D721Med (cell line): ENCODE measurements around the gene LTN1.

ENCODE experiments used
- DNase-seq: peaks from one replicate; pipeline ENCODE4 v3.0.0; 2011; ENCODE audit warnings: low spot score; ENCODE audit not compliant: insufficient read length
- FAIRE-seq: peaks from 2 replicates; lab custom pipeline; 2011; peaks lifted over from hg19 to GRCh38; lab: Jason Lieb, UNC
- TF ChIP-seq, protein P1 (sequence below): IDR thresholded peaks from 2 replicates; pipeline ENCODE4 v1.5.1; 2012; ENCODE audit warnings: mild to moderate bottlenecking, control low read depth; ENCODE audit not compliant: insufficient read depth; ENCODE audit errors: missing control alignments

The LTN1 gene

DNA sequence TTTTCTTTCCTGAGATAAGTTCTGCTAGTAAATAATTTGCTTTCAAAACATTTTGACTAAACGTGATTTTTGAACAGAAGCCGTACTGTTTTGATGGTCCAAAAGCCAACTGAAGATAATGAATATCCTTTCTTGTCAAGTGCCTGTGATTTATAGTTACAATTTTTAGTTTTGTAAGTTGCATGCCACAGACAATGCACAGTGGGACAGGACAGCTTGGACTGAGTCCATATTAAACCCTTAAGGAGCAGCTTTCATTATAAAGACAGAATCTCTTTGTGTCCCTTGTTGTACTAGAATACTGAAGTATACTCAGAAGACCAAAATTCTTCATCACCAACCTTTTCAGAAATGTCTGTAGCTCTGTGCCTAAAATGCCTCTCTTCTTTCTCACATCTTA, 92.2 kb downstream of the LTN1 start:
- DNase-seq = no peak
- TF ChIP-seq, protein P1, sequence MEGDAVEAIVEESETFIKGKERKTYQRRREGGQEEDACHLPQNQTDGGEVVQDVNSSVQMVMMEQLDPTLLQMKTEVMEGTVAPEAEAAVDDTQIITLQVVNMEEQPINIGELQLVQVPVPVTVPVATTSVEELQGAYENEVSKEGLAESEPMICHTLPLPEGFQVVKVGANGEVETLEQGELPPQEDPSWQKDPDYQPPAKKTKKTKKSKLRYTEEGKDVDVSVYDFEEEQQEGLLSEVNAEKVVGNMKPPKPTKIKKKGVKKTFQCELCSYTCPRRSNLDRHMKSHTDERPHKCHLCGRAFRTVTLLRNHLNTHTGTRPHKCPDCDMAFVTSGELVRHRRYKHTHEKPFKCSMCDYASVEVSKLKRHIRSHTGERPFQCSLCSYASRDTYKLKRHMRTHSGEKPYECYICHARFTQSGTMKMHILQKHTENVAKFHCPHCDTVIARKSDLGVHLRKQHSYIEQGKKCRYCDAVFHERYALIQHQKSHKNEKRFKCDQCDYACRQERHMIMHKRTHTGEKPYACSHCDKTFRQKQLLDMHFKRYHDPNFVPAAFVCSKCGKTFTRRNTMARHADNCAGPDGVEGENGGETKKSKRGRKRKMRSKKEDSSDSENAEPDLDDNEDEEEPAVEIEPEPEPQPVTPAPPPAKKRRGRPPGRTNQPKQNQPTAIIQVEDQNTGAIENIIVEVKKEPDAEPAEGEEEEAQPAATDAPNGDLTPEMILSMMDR = no peak
- no peak for FAIRE-seq

DNA sequence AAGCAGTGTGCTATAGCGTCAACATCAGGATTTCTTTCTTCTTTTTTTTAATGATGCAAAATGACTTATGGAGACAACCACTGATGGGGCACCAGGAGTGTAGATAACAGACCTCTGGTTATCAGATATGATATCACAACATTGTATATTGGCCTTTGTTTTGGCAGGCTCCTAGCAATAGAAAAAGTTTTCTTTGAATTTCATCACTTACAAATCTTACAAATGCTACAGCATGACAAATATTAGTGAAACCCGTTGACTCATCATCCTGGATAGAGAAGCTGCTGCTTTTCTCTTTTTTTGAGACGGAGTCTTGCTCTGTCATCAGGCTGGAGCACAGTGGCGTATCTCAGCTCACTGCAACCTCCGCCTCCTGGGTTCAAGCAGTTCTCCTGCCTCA, 92.9 kb downstream of the LTN1 start:
- DNase-seq (no peak), FAIRE-seq (no peak)
- TF ChIP-seq, protein P1 = no peak

DNA sequence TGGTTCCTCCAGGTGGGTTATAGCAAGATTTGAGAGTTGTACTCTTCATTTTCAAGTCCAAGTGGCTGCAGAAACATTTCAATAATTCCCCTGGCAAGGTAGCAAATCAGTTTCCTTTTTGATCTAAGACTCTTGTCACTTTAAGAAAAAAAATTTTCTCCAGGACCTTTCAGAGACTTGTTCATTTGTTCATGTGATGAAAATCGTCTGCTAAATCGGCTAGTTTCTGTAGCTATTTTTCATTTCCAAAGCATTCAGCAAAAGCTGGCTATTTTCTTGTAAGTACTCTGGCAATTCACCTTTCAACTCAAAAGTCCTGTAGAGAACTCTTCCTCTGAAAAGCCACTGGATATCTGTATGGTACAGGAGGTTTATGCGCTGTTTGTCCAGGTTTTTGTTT, 93.5 kb downstream of the LTN1 start:
- FAIRE-seq (no peak), DNase-seq (no peak)
- TF ChIP-seq, protein P1 = no peak

DNA sequence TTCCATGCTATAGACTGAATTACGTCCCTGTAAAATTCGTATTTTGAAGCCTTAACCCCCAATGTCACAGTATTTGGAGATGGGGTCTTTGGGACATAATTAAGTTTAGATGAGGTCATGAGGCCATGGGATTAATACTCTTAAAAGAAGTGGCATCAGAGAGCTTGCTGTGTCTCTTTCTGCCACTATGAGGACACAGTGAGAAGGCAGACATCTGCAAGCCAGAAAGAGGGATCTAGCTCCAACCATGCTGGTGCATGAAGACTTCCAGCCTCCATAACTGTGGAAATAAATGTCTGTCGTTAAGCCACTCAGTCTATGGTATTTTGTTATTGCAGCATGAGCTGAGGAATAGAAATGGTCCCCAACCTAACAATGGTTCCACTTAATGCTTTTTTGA, 99.0 kb downstream of the LTN1 start:
- FAIRE-seq (no peak), DNase-seq (no peak)
- TF ChIP-seq, protein P1 = no peak

DNA sequence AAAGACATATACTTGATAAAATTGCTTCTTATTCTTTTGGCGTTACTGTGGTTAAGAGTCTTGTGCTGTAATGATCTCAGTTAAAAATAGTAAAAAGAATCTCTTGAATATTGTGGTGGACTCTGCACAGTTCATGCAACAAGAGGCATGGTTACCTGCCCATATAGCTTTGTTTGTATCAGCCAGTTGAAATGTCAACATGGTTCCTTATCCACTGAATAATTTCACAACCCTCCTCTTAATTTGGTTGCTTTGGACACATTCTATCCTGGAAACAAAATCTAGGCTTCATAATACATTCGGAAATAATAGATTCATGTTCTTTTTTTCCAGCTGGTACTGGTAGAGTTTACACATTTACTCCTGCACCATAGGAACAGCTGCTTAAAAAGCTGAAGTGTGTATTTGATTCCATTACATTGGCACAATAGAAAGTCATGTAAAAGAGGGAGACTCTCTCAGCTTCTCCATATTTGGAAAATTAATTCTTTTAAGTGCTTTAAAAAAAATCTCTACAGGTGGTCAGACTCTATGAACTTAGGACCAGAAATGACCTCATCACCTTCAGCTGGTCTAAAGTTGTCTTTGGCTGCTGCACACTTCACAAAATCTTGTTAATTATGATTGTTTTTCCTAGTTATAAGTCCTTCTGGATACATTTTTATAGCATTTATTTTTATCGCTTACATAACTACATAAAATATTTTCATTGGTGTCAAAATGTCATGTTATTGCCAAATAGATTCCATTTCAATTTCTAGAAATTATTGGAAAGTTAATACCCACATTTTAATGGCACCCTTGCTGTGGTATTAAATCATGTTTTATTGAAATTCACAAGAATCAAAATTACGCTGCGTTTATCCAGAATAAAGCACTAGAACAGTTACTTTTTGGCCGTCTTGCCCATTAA, 100.2 kb downstream of the LTN1 start:
- FAIRE-seq (no peak), DNase-seq (no peak)
- TF ChIP-seq, protein P1 = no peak

DNA sequence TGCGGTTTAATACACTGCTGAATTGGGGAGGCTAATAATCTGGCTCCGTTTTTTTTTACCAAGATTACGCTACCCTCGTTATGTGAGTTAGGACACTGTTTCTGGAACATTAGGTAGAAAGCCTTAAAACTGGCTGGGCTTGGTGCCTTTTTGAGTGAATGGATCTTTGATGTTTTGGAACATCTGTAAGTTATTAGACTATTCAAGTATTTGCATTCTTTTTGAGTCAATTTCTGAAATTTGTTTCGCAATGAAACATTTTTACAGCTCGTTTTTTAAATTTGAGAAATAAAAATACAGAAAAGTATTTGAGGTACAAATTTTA, 106.9 kb downstream of the LTN1 start:
- FAIRE-seq (no peak), DNase-seq (no peak)
- TF ChIP-seq, protein P1 = no peak
